Naive thymus-derived CD8-positive, alpha-beta T cell (primary cell): ENCODE measurements around the gene AKR1C2. TPM values are rescaled to one million over a fixed set of nuclear protein-coding genes. Genes with fewer than 3 reads are reported as not detected.
"Not testable (repeated sequence)": the region's sequence is repeated elsewhere in the genome, so short reads cannot be mapped to it uniquely, and the experiment has no call there.

ENCODE experiments used
- ATAC-seq, 2 donors: fragments of 150-1000 bp; cut with Tn5 transposase in 1 of 2; sonication (Bioruptor Pico), chemical (Tn5 transposase) in 1 of 2; 1 replicate in 1 of 2; 2 replicates in 1 of 2; pipeline ENCODE4 v1.10.0; 2021; ENCODE audit warnings: mild to moderate bottlenecking in 2 of 2, moderate library complexity in 2 of 2
- POLR2A ChIA-PET: fragments of 350-600 bp; sonication (Branson Sonifier 250); formaldehyde crosslinking; loops from one replicate; lab custom pipeline; 2021; ENCODE audit warnings: antibody characterized with exemption; lab: Charles Lee
- DNase-seq, 10 donors: peaks; one replicate each; pipeline versions ENCODE4 v3.0.0 to v3.0.0-alpha.2; 2020 to 2022
- H3K27ac Mint-ChIP-seq, 10 donors: one replicate each; pipeline ENCODE4 v1.8.0; 2020 to 2022; ENCODE audit warnings: mild to moderate bottlenecking in 10 of 10, mixed read lengths in 10 of 10, moderate library complexity in 4 of 10, inconsistent platforms in 1 of 10
- H3K27me3 Mint-ChIP-seq, 5 donors: one replicate each; pipeline ENCODE4 v1.8.0; 2021 to 2022; ENCODE audit warnings: mixed read lengths in 5 of 5
- H3K36me3 Mint-ChIP-seq, 3 donors: one replicate each; pipeline ENCODE4 v1.8.0; 2020 to 2022; ENCODE audit warnings: mixed read lengths in 3 of 3, mild to moderate bottlenecking in 2 of 3, inconsistent platforms in 1 of 3
- H3K4me1 Mint-ChIP-seq, 4 donors: one replicate each; pipeline ENCODE4 v1.8.0; 2021 to 2022; ENCODE audit warnings: mixed read lengths in 4 of 4
- H3K4me3 Mint-ChIP-seq, 10 donors: one replicate each; pipeline ENCODE4 v1.8.0; 2020 to 2022; ENCODE audit warnings: mild to moderate bottlenecking in 10 of 10, mixed read lengths in 10 of 10, moderate library complexity in 6 of 10, inconsistent platforms in 1 of 10
- H3K9me3 Mint-ChIP-seq, 9 donors: one replicate each; pipeline ENCODE4 v1.8.0; 2020 to 2022; ENCODE audit warnings: mixed read lengths in 9 of 9, mild to moderate bottlenecking in 3 of 9, inconsistent platforms in 1 of 9, moderate library complexity in 1 of 9
- polyA plus RNA-seq, 3 donors: library from polyadenylated mRNA; unstranded; fragments of 300-500 nt; fragmentation: Illumina TruSeq; gene quantifications; one replicate each; pipeline ENCODE4 v1.2.3, GENCODE V29; 2021
- total RNA-seq, 8 experiments: library from RNA in 2 of 8; stranded (reverse) in 2 of 8; gene quantifications; one replicate each; pipeline ENCODE4 v1.2.3 and lab custom pipeline; 2021 to 2026

AKR1C2 gene
- total and polyA plus RNA-seq, 5 experiments from 2014 or later = not detected

- peaks cover 0 to 17% (median 1%) of the 10 kb centered on the region in 5 donors for H3K27me3 Mint-ChIP-seq
- POLR2A ChIA-PET = no interaction called here
- no peak for ATAC-seq
Measured at GRCh38 chr10:5038733-5039132, 35.1 kb upstream of the AKR1C2 start.

GRCh38 chr10:5038101-5038500 is 34.4 kb upstream of the AKR1C2 start:
- Mint-ChIP-seq H3K9me3 (peaks cover 5 to 33% (median 20%) of the 10 kb centered on the region in 9 donors), H3K4me1 (peaks cover 0 to 6% (median 0%) of the 10 kb centered on the region in 4 donors), H3K27ac (no peak overlapping the region), H3K36me3 (peaks cover 0 to 17% (median 4%) of the 10 kb centered on the region in 3 donors), H3K4me3 (no peak overlapping the region), H3K27me3 (peaks cover 0 to 17% (median 1%) of the 10 kb centered on the region in 5 donors)
- no peak for DNase-seq
- no peak for ATAC-seq
- POLR2A ChIA-PET = no interaction called here

More at GRCh38 chr10:5038733-5039132, 35.1 kb upstream of the AKR1C2 start:
- H3K4me3 Mint-ChIP-seq = no peak overlapping the region
- peaks cover 0 to 15% (median 3%) of the 10 kb centered on the region in 3 donors for H3K36me3 Mint-ChIP-seq
- peaks cover 0 to 6% (median 0%) of the 10 kb centered on the region in 4 donors for H3K4me1 Mint-ChIP-seq
- no peak for DNase-seq
- no peak overlapping the region for H3K27ac Mint-ChIP-seq
- peaks cover 4 to 27% (median 15%) of the 10 kb centered on the region in 9 donors for H3K9me3 Mint-ChIP-seq

- no peak overlapping the region for H3K27ac Mint-ChIP-seq
- peaks cover 0 to 20% (median 4%) of the 10 kb centered on the region in 3 donors for H3K36me3 Mint-ChIP-seq
- no peak overlapping the region for H3K4me3 Mint-ChIP-seq
- peaks cover 6 to 40% (median 23%) of the 10 kb centered on the region in 9 donors for H3K9me3 Mint-ChIP-seq
- POLR2A ChIA-PET = no interaction called here
- no peak for DNase-seq
- H3K4me1 Mint-ChIP-seq = peaks cover 0 to 6% (median 0%) of the 10 kb centered on the region in 4 donors
- ATAC-seq = no peak
- H3K27me3 Mint-ChIP-seq = peaks cover 0 to 17% (median 1%) of the 10 kb centered on the region in 5 donors
Measured at GRCh38 chr10:5036511-5036910, 32.9 kb upstream of the AKR1C2 start.

GRCh38 chr10:5035356-5035755 is 31.7 kb upstream of the AKR1C2 start:
- POLR2A ChIA-PET = no interaction called here
- peaks cover 0 to 30% (median 6%) of the 10 kb centered on the region in 3 donors for H3K36me3 Mint-ChIP-seq
- ATAC-seq (no peak), DNase-seq (no peak)
- H3K9me3 Mint-ChIP-seq = peaks cover 6 to 51% (median 31%) of the 10 kb centered on the region in 9 donors
- no peak overlapping the region for H3K27ac Mint-ChIP-seq
- peaks cover 0 to 12% (median 1%) of the 10 kb centered on the region in 5 donors for H3K27me3 Mint-ChIP-seq
- H3K4me1 Mint-ChIP-seq = no peaks in the 10 kb centered on the region
- H3K4me3 Mint-ChIP-seq = no peak overlapping the region

- H3K27me3 Mint-ChIP-seq = peaks cover 0 to 12% (median 1%) of the 10 kb centered on the region in 5 donors
- H3K9me3 Mint-ChIP-seq = peaks cover 11 to 59% (median 38%) of the 10 kb centered on the region in 9 donors
- ATAC-seq (no peak), DNase-seq (no peak)
- no peaks in the 10 kb centered on the region for H3K4me1 Mint-ChIP-seq
- H3K27ac Mint-ChIP-seq = no peak overlapping the region
- no peak overlapping the region for H3K4me3 Mint-ChIP-seq
- peaks cover 0 to 38% (median 9%) of the 10 kb centered on the region in 3 donors for H3K36me3 Mint-ChIP-seq
- POLR2A ChIA-PET = no interaction called here
Measured at GRCh38 chr10:5034588-5034987, 30.9 kb upstream of the AKR1C2 start.

- Mint-ChIP-seq H3K4me3 (no peak overlapping the region), H3K27ac (no peak overlapping the region), H3K27me3 (peaks cover 0 to 12% (median 4%) of the 10 kb centered on the region in 5 donors), H3K9me3 (peaks cover 11 to 66% (median 38%) of the 10 kb centered on the region in 9 donors), H3K36me3 (peaks cover 0 to 38% (median 11%) of the 10 kb centered on the region in 3 donors), H3K4me1 (no peaks in the 10 kb centered on the region)
- POLR2A ChIA-PET = no interaction called here
- DNase-seq (no peak), ATAC-seq (no peak)
Measured at GRCh38 chr10:5033061-5033778, 29.6 kb upstream of the AKR1C2 start.

GRCh38 chr10:5032444-5032843 is 28.8 kb upstream of the AKR1C2 start:
- DNase-seq, POLR2A ChIA-PET, ATAC-seq, H3K4me1 Mint-ChIP-seq, H3K4me3 Mint-ChIP-seq, H3K27ac Mint-ChIP-seq: not testable (repeated sequence)
- Mint-ChIP-seq H3K36me3 (peaks cover 0 to 38% (median 11%) of the 10 kb centered on the region in 3 donors), H3K9me3 (peaks cover 11 to 66% (median 38%) of the 10 kb centered on the region in 9 donors), H3K27me3 (peaks cover 0 to 12% (median 3%) of the 10 kb centered on the region in 5 donors)

- H3K27me3 Mint-ChIP-seq, H3K4me3 Mint-ChIP-seq, DNase-seq, POLR2A ChIA-PET, ATAC-seq, H3K27ac Mint-ChIP-seq, H3K4me1 Mint-ChIP-seq: not testable (repeated sequence)
- H3K9me3 Mint-ChIP-seq = peaks cover 11 to 66% (median 38%) of the 10 kb centered on the region in 9 donors
- peaks cover 0 to 38% (median 11%) of the 10 kb centered on the region in 3 donors for H3K36me3 Mint-ChIP-seq
Measured at GRCh38 chr10:5031588-5031987, 27.9 kb upstream of the AKR1C2 start.

- peaks cover 11 to 61% (median 37%) of the 10 kb centered on the region in 9 donors for H3K9me3 Mint-ChIP-seq
- no peak for DNase-seq
- peaks cover 0 to 38% (median 11%) of the 10 kb centered on the region in 3 donors for H3K36me3 Mint-ChIP-seq
- peaks cover 0 to under 1% (median 0%) of the 10 kb centered on the region in 4 donors for H3K4me1 Mint-ChIP-seq
- H3K27ac Mint-ChIP-seq = no peak overlapping the region
- POLR2A ChIA-PET = no interaction called here
- H3K27me3 Mint-ChIP-seq = peaks cover 1 to 8% (median 4%) of the 10 kb centered on the region in 5 donors
- no peak overlapping the region for H3K4me3 Mint-ChIP-seq
- ATAC-seq = no peak
Measured at GRCh38 chr10:5030989-5031388, 27.3 kb upstream of the AKR1C2 start.

GRCh38 chr10:5025461-5025881 is 21.8 kb upstream of the AKR1C2 start:
- POLR2A ChIA-PET, H3K27ac Mint-ChIP-seq, H3K36me3 Mint-ChIP-seq, ATAC-seq, DNase-seq, H3K4me3 Mint-ChIP-seq, H3K27me3 Mint-ChIP-seq: not testable (repeated sequence)
- peaks cover 0 to 14% (median 0%) of the 10 kb centered on the region in 4 donors for H3K4me1 Mint-ChIP-seq
- H3K9me3 Mint-ChIP-seq = peaks cover 5 to 26% (median 8%) of the 10 kb centered on the region in 9 donors

GRCh38 chr10:5023177-5023805 is 19.6 kb upstream of the AKR1C2 start:
- peaks cover under 1 to 9% (median 5%) of the 10 kb centered on the region in 5 donors for H3K27me3 Mint-ChIP-seq
- H3K36me3 Mint-ChIP-seq = no peaks in the 10 kb centered on the region
- peaks cover 0 to 12% (median 0%) of the 10 kb centered on the region in 9 donors for H3K9me3 Mint-ChIP-seq
- no peak for DNase-seq
- H3K4me3 Mint-ChIP-seq = no peak overlapping the region
- POLR2A ChIA-PET = no interaction called here
- no peak overlapping the region for H3K27ac Mint-ChIP-seq
- no peak for ATAC-seq
- peaks cover 0 to 14% (median 0%) of the 10 kb centered on the region in 4 donors for H3K4me1 Mint-ChIP-seq

GRCh38 chr10:5021624-5022290 is 18.1 kb upstream of the AKR1C2 start:
- H3K36me3 Mint-ChIP-seq, DNase-seq, H3K27ac Mint-ChIP-seq, H3K4me3 Mint-ChIP-seq, ATAC-seq, POLR2A ChIA-PET, H3K9me3 Mint-ChIP-seq: not testable (repeated sequence)
- peaks cover 0 to 14% (median 0%) of the 10 kb centered on the region in 4 donors for H3K4me1 Mint-ChIP-seq
- H3K27me3 Mint-ChIP-seq = peaks cover 0 to 12% (median 5%) of the 10 kb centered on the region in 5 donors
